ENCODE data around the gene PMIS2. TPM values are rescaled to one million over a fixed set of nuclear protein-coding genes. Genes with fewer than 3 reads are reported as not detected.

PMIS2 gene
- total RNA-seq, 1 experiment from 2014 or later, result not detected

- DNase-seq (ENCODE audit: low read depth), result peak; percentile 100
Measured at GRCh38 chr19:35628565-35629331, 42.8 kb downstream of the PMIS2 start, which contains the start of gene RBM42. RBM42 (plus strand) TSS chr19:35629036; CDS start chr19:35629154, 118 bp downstream.

- DNase-seq (ENCODE audit: low read depth), result no peak
Measured at GRCh38 chr19:35629332-35629633, 43.3 kb downstream of the PMIS2 start.

GRCh38 chr19:35633727-35634440 is 47.9 kb downstream of the PMIS2 start:
- DNase-seq (ENCODE audit: low read depth), result no peak

GRCh38 chr19:35636651-35637050 is 50.7 kb downstream of the PMIS2 start:
- no peak for DNase-seq (ENCODE audit: low read depth)

Other genes starting within 250 kb of the PMIS2 start
- not detected in 2 replicates for gene FFAR1, start 238.3 kb upstream of the PMIS2 start, total RNA-seq (2014; rRNA removed; shearing (Covaris generic))
- gene FFAR3, start 227.7 kb upstream of the PMIS2 start, total RNA-seq (2014; rRNA removed; shearing (Covaris generic)), result not detected in 2 replicates
- not detected in 2 replicates for gene GPR42, start 215.1 kb upstream of the PMIS2 start, total RNA-seq (2014; rRNA removed; shearing (Covaris generic))
- not detected in 2 replicates for gene FFAR2, start 137.9 kb upstream of the PMIS2 start, total RNA-seq (2014; rRNA removed; shearing (Covaris generic))
- not detected in 2 replicates for gene KRTDAP, start 95.7 kb upstream of the PMIS2 start, total RNA-seq (2014; rRNA removed; shearing (Covaris generic))
- 2.9 TPM in 1 of 2 replicates, not detected in the other for gene DMKN, start 72.5 kb upstream of the PMIS2 start, total RNA-seq (2014; rRNA removed; shearing (Covaris generic))
- not detected in 2 replicates for gene SBSN, start 57.9 kb upstream of the PMIS2 start, total RNA-seq (2014; rRNA removed; shearing (Covaris generic))
- gene GAPDHS, start 52.7 kb upstream of the PMIS2 start, total RNA-seq (2014; rRNA removed; shearing (Covaris generic)), result 0.20 TPM in 1 of 2 replicates, not detected in the other
- gene TMEM147, start 40.5 kb upstream of the PMIS2 start, total RNA-seq (2014; rRNA removed; shearing (Covaris generic)), result 133 and 153 TPM in 2 replicates
- gene ATP4A, start 22.5 kb upstream of the PMIS2 start, total RNA-seq (2014; rRNA removed; shearing (Covaris generic)), result 0.12 TPM in 1 of 2 replicates, not detected in the other
- gene HAUS5, start 26.6 kb downstream of the PMIS2 start, total RNA-seq (2014; rRNA removed; shearing (Covaris generic)), result 9.7 and 9.8 TPM in 2 replicates
- gene RBM42, start 42.9 kb downstream of the PMIS2 start, total RNA-seq (2014; rRNA removed; shearing (Covaris generic)), result 90.8 and 103 TPM in 2 replicates
- 0.39 and 1.1 TPM in 2 replicates for gene ETV2, start 55.6 kb downstream of the PMIS2 start, total RNA-seq (2014; rRNA removed; shearing (Covaris generic))
- gene COX6B1, start 62.1 kb downstream of the PMIS2 start, total RNA-seq (2014; rRNA removed; shearing (Covaris generic)), result 619 and 745 TPM in 2 replicates
- 0.29 TPM in 1 of 2 replicates, not detected in the other for gene UPK1A, start 80.3 kb downstream of the PMIS2 start, total RNA-seq (2014; rRNA removed; shearing (Covaris generic))
- gene ZBTB32, start 118.4 kb downstream of the PMIS2 start, total RNA-seq (2014; rRNA removed; shearing (Covaris generic)), result not detected in 2 replicates
- 6.8 and 7.4 TPM in 2 replicates for gene KMT2B, start 131.8 kb downstream of the PMIS2 start, total RNA-seq (2014; rRNA removed; shearing (Covaris generic))
- gene IGFLR1, start 156.3 kb downstream of the PMIS2 start, total RNA-seq (2014; rRNA removed; shearing (Covaris generic)), result 4.2 and 6.8 TPM in 2 replicates
- gene U2AF1L4, start 159.2 kb downstream of the PMIS2 start, total RNA-seq (2014; rRNA removed; shearing (Covaris generic)), result 9.4 and 20.5 TPM in 2 replicates
- gene PSENEN, start 159.5 kb downstream of the PMIS2 start, total RNA-seq (2014; rRNA removed; shearing (Covaris generic)), result 130 and 159 TPM in 2 replicates
- 22.0 and 22.3 TPM in 2 replicates for gene LIN37, start 162.4 kb downstream of the PMIS2 start, total RNA-seq (2014; rRNA removed; shearing (Covaris generic))
- gene HSPB6, start 170.9 kb downstream of the PMIS2 start, total RNA-seq (2014; rRNA removed; shearing (Covaris generic)), result 0.10 TPM in 1 of 2 replicates, not detected in the other
- gene PROSER3, start 172.0 kb downstream of the PMIS2 start, total RNA-seq (2014; rRNA removed; shearing (Covaris generic)), result 8.4 and 10.7 TPM in 2 replicates
- gene ARHGAP33, start 189.4 kb downstream of the PMIS2 start, total RNA-seq (2014; rRNA removed; shearing (Covaris generic)), result 2.3 and 5.0 TPM in 2 replicates
- gene PRODH2, start 226.7 kb downstream of the PMIS2 start, total RNA-seq (2014; rRNA removed; shearing (Covaris generic)), result not detected in 2 replicates

All from RPMI7951 (cell line).